ENCODE measurements around the gene MTX2.

- TF ChIP-seq EZH2phosphoT487 (IDR thresholded peaks at IDR 0.05; ENCODE audit: insufficient read depth, low read depth) (no peak), EZH2 (IDR thresholded peaks at IDR 0.05; ENCODE audit: insufficient read depth, poor library complexity, severe bottlenecking) (no peak)
Measured at GRCh38 chr2:176325732-176326131, 56.5 kb downstream of the MTX2 start.
